H1 (cell line): ENCODE results near the gene DHX38. TPM values are rescaled to one million over a fixed set of nuclear protein-coding genes. Genes with fewer than 3 reads are reported as not detected.

Experiments
- CTCF ChIA-PET: fragments of 300-600 bp; sonication (Branson Sonifier 250); formaldehyde crosslinking; loops from one replicate; lab custom pipeline; 2021; ENCODE audit not compliant: partially characterized antibody; lab: Charles Lee
- POLR2A ChIA-PET: fragments of 300-600 bp; sonication (Branson Sonifier 250); formaldehyde crosslinking; loops from one replicate; lab custom pipeline; 2021; ENCODE audit warnings: inconsistent platforms; ENCODE audit not compliant: partially characterized antibody; lab: Charles Lee
- DNase-seq, 2 experiments: peaks; one replicate each; pipeline versions ENCODE4 v3.0.0 to v3.0.0-alpha.2; 2010 to 2022; ENCODE audit warnings: low spot score in 2 of 2, low read depth in 1 of 2, mixed read lengths in 1 of 2
- FAIRE-seq: peaks from 2 replicates; lab custom pipeline; 2011; peaks lifted over from hg19 to GRCh38; lab: Jason Lieb, UNC
- H2AFZ ChIP-seq: 2 replicates; pipeline ENCODE4 v1.8.1; 2012; ENCODE audit warnings: low read length, inconsistent platforms
- H2AK5ac ChIP-seq: 2 replicates; pipeline ENCODE4 v1.6.1; 2013; ENCODE audit warnings: low read depth, low read length
- H2BK120ac ChIP-seq: replicated peaks from 2 replicates; pipeline ENCODE3; 2013; ENCODE audit warnings: low read depth, low read length, inconsistent platforms
- H2BK12ac ChIP-seq: 2 replicates; pipeline ENCODE4 v1.6.1; 2013; ENCODE audit warnings: low read depth, low read length
- H2BK15ac ChIP-seq: 2 replicates; pipeline ENCODE4 v1.6.1; 2013; ENCODE audit warnings: low read length
- H2BK20ac ChIP-seq: 2 replicates; pipeline ENCODE4 v1.6.1; 2013; ENCODE audit warnings: low read length
- H2BK5ac ChIP-seq: 2 replicates; pipeline ENCODE4 v1.6.1; 2013; ENCODE audit warnings: low read depth, low read length
- H3K14ac ChIP-seq: 2 replicates; pipeline ENCODE4 v1.6.1; 2013; ENCODE audit warnings: inconsistent platforms; ENCODE audit not compliant: insufficient read length
- H3K18ac ChIP-seq: 2 replicates; pipeline ENCODE4 v1.6.1; 2013; ENCODE audit warnings: low read length; ENCODE audit errors: extremely low read depth
- H3K23ac ChIP-seq: 2 replicates; pipeline ENCODE4 v1.6.1; 2013; ENCODE audit warnings: inconsistent platforms; ENCODE audit not compliant: insufficient read length
- H3K23me2 ChIP-seq: 2 replicates; pipeline ENCODE4 v1.6.1; 2013; ENCODE audit warnings: low read depth, low read length
- H3K27ac ChIP-seq: 2 replicates; pipeline ENCODE4 v1.6.1; 2011; ENCODE audit warnings: low read depth, low read length, inconsistent platforms
- H3K27me3 ChIP-seq, 4 experiments: replicated peaks in 1 of 4; 1 replicate in 1 of 4; 2 replicates in 3 of 4; pipeline versions ENCODE4 v1.6.1 to v1.8.1; 2011 to 2013; ENCODE audit warnings: low read length in 3 of 4, mild to moderate bottlenecking in 3 of 4, inconsistent platforms in 2 of 4, mixed read lengths in 2 of 4, moderate library complexity in 1 of 4; ENCODE audit not compliant: control insufficient read depth in 3 of 4, insufficient read depth in 3 of 4; ENCODE audit errors: extremely low read depth in 1 of 4
- H3K36me3 ChIP-seq, 4 experiments: 2 replicates each; pipeline versions ENCODE4 v1.6.1 to v1.8.1; 2011 to 2013; ENCODE audit warnings: mild to moderate bottlenecking in 4 of 4, low read length in 3 of 4, moderate library complexity in 2 of 4, control low read depth in 1 of 4, inconsistent platforms in 1 of 4; ENCODE audit not compliant: insufficient read depth in 4 of 4, control insufficient read depth in 2 of 4
- H3K4ac ChIP-seq: replicated peaks from 2 replicates; pipeline ENCODE3; 2013; ENCODE audit warnings: low read length, low read depth, mixed read lengths, inconsistent platforms; ENCODE audit not compliant: insufficient read length
- H3K4me1 ChIP-seq, 4 experiments: replicated peaks in 1 of 4; 1 replicate in 1 of 4; 2 replicates in 3 of 4; pipeline versions ENCODE4 v1.6.1 to v1.8.1; 2011 to 2013; ENCODE audit warnings: low read length in 3 of 4, inconsistent platforms in 2 of 4, mixed read lengths in 1 of 4; ENCODE audit not compliant: insufficient read depth in 4 of 4, control insufficient read depth in 3 of 4
- H3K4me2 ChIP-seq, 2 experiments: 2 replicates each; pipeline versions ENCODE4 v1.6.1 to v1.8.1; 2011 to 2013; ENCODE audit warnings: low read depth in 2 of 2, low read length in 2 of 2, control low read depth in 1 of 2, inconsistent platforms in 1 of 2, mild to moderate bottlenecking in 1 of 2; ENCODE audit not compliant: insufficient read depth in 1 of 2
- H3K4me3 ChIP-seq, 4 experiments: fragments of 200-600, 300-600 bp in 1 of 4; sonication (generic), shearing (Covaris generic), sonication (Bioruptor Twin) in 1 of 4; 2 replicates each; pipeline versions ENCODE4 v1.5.1 to v1.8.1; 2011 to 2016; ENCODE audit warnings: low read length in 4 of 4, low read depth in 3 of 4, control low read depth in 2 of 4, inconsistent platforms in 2 of 4, mild to moderate bottlenecking in 2 of 4, mixed read lengths in 1 of 4, moderate library complexity in 1 of 4; ENCODE audit not compliant: insufficient read depth in 2 of 4; ENCODE audit errors: extremely low read depth in 1 of 4
- H3K56ac ChIP-seq: replicated peaks from 2 replicates; pipeline ENCODE3; 2013; ENCODE audit warnings: low read depth, mild to moderate bottlenecking, mixed read lengths, low read length, inconsistent platforms; ENCODE audit not compliant: insufficient read length
- H3K79me1 ChIP-seq: 2 replicates; pipeline ENCODE4 v1.6.1; 2013; ENCODE audit warnings: low read depth, low read length, control low read depth
- H3K79me2 ChIP-seq, 2 experiments: 2 replicates each; pipeline versions ENCODE4 v1.6.1 to v1.8.1; 2012 to 2013; ENCODE audit warnings: low read length in 2 of 2, mild to moderate bottlenecking in 2 of 2, inconsistent platforms in 1 of 2; ENCODE audit not compliant: insufficient read depth in 2 of 2, control insufficient read depth in 1 of 2
- H3K9ac ChIP-seq, 4 experiments: replicated peaks in 1 of 4; 1 replicate in 1 of 4; 2 replicates in 3 of 4; pipeline versions ENCODE4 v1.6.1 to v1.8.1; 2011 to 2013; ENCODE audit warnings: low read depth in 3 of 4, low read length in 3 of 4, control low read depth in 2 of 4, mild to moderate bottlenecking in 2 of 4, moderate library complexity in 2 of 4, inconsistent platforms in 1 of 4; ENCODE audit errors: extremely low read depth in 1 of 4
- H3K9me3 ChIP-seq, 2 experiments: 2 replicates each; pipeline versions ENCODE4 v1.6.1 to v1.8.1; 2012 to 2013; ENCODE audit warnings: mild to moderate bottlenecking in 2 of 2, moderate library complexity in 2 of 2, control low read depth in 1 of 2, inconsistent platforms in 1 of 2, low read depth in 1 of 2, low read length in 1 of 2, mixed read lengths in 1 of 2; ENCODE audit not compliant: insufficient read depth in 2 of 2
- H4K20me1 ChIP-seq, 2 experiments: replicated peaks in 1 of 2; 2 replicates each; pipeline versions ENCODE3 to v1.8.1; 2011 to 2013; ENCODE audit warnings: inconsistent platforms in 2 of 2, low read length in 2 of 2, mild to moderate bottlenecking in 1 of 2; ENCODE audit not compliant: insufficient read depth in 2 of 2, control insufficient read depth in 1 of 2
- H4K5ac ChIP-seq: 2 replicates; pipeline ENCODE4 v1.6.1; 2013; ENCODE audit warnings: low read length, low read depth, mixed read lengths, inconsistent platforms; ENCODE audit not compliant: insufficient read length
- H4K8ac ChIP-seq: 2 replicates; pipeline ENCODE4 v1.8.0; 2013; ENCODE audit warnings: mild to moderate bottlenecking, moderate library complexity, low read length, inconsistent platforms; ENCODE audit not compliant: insufficient read depth; ENCODE audit errors: extremely low read depth
- H4K91ac ChIP-seq: replicated peaks from 2 replicates; pipeline ENCODE3; 2013; ENCODE audit warnings: low read length, mixed read lengths, inconsistent platforms; ENCODE audit not compliant: insufficient read length
- CEBPB ChIP-seq: IDR thresholded peaks from 2 replicates; pipeline ENCODE4 v1.6.1; 2012; ENCODE audit warnings: low read depth, low read length
- CREB1 ChIP-seq: IDR thresholded peaks from 2 replicates; pipeline ENCODE4 v1.6.1; 2012; ENCODE audit warnings: inconsistent platforms
- GABPA ChIP-seq: IDR thresholded peaks from 2 replicates; pipeline ENCODE4 v1.6.1; 2011; ENCODE audit warnings: mild to moderate bottlenecking, low read length, moderate library complexity, borderline replicate concordance; ENCODE audit not compliant: insufficient read depth
- GTF2F1 ChIP-seq: IDR thresholded peaks from 2 replicates; pipeline ENCODE4 v1.6.1; 2012; ENCODE audit warnings: low read depth, low read length, improper control_type of control experiment, borderline replicate concordance
- JUND ChIP-seq: IDR thresholded peaks from 2 replicates; pipeline ENCODE4 v1.6.1; 2011; ENCODE audit warnings: mild to moderate bottlenecking, improper control_type of control experiment, low read length
- KDM1A ChIP-seq: fragments of 200-600, 300-600 bp; sonication (generic); IDR thresholded peaks from 2 replicates; pipeline ENCODE4 v1.7.1; 2016; ENCODE audit warnings: mild to moderate bottlenecking, low read length, borderline replicate concordance
- RAD21 ChIP-seq, 2 experiments: IDR thresholded peaks in 1 of 2; conservative IDR thresholded peaks in 1 of 2; 2 replicates each; pipeline ENCODE4 v1.6.1; 2011; ENCODE audit warnings: low read depth in 2 of 2, low read length in 2 of 2, improper control_type of control experiment in 1 of 2, inconsistent platforms in 1 of 2, mild to moderate bottlenecking in 1 of 2, moderate library complexity in 1 of 2
- RFX5 ChIP-seq: IDR thresholded peaks from 2 replicates; pipeline ENCODE4 v1.6.1; 2011; ENCODE audit warnings: low read depth, low read length, improper control_type of control experiment, borderline replicate concordance
- SIN3A ChIP-seq, 2 experiments: IDR thresholded peaks in 1 of 2; conservative IDR thresholded peaks in 1 of 2; 2 replicates each; pipeline ENCODE4 v1.6.1; 2011 to 2012; ENCODE audit warnings: low read length in 2 of 2, improper control_type of control experiment in 1 of 2, low read depth in 1 of 2, mild to moderate bottlenecking in 1 of 2
- ZNF274 ChIP-seq: IDR thresholded peaks from 2 replicates; pipeline ENCODE4 v1.7.0; 2012; ENCODE audit warnings: low read length, borderline replicate concordance; ENCODE audit errors: extremely low read depth
- WGBS, 2 experiments: shearing (Covaris generic) in 1 of 2; methylation state at CpG; one replicate each; pipeline versions ENCODE4 v1.1.6 to v1.1.7; 2013 to 2015; ENCODE audit warnings: low lambda C conversion rate in 2 of 2, mixed read lengths in 2 of 2, inconsistent platforms in 1 of 2, low coverage in 1 of 2, missing lambda C conversion rate in 1 of 2; ENCODE audit not compliant: insufficient replicate concordance in 2 of 2, insufficient coverage in 1 of 2, insufficient read length in 1 of 2; ENCODE audit errors: extremely low coverage in 1 of 2, missing lambda C conversion rate in 1 of 2; 5-methylcytosine and 5-hydroxymethylcytosine counted together
- polyA plus RNA-seq, 7 experiments: library from polyadenylated mRNA; depleted of rRNA in 3 of 7; stranded (reverse) in 5 of 7; unstranded in 2 of 7; fragments of >200 nt in 5 of 7; fragments of 200-250 nt in 2 of 7; gene quantifications; 1 replicate in 5 of 7; 2 replicates in 1 of 7; 4 replicates in 1 of 7; pipeline versions ENCODE4 v1.2.1 to v1.2.3, GENCODE V29; 2011 to 2013; ENCODE audit warnings: missing spikeins in 2 of 7, mixed read lengths in 2 of 7
- total RNA-seq: library from RNA; stranded (reverse); fragmentation: NEBNext Ultra II Directional; extraction: Animal tissue kit (Norgen Biotek cat#: 25700); gene quantifications from 2 replicates; pipeline ENCODE4 v1.2.1, GENCODE V29; 2021
- TF ChIP-seq, protein P1 (sequence below), 3 experiments: IDR thresholded peaks; 1 replicate in 2 of 3; 2 replicates in 1 of 3; pipeline versions ENCODE4 v1.5.1 to v1.6.1; 2011; ENCODE audit warnings: low read length in 3 of 3, mild to moderate bottlenecking in 3 of 3, inconsistent platforms in 2 of 3, low read depth in 1 of 3, moderate library complexity in 1 of 3; ENCODE audit not compliant: insufficient read depth in 1 of 3; ENCODE audit errors: control extremely low read depth in 1 of 3

The DHX38 gene
- total and polyA plus RNA-seq, 2 of the 8 experiments (the other 6 are each of a cell fraction or from before 2014, with no cell fraction given), result 27.3 to 53.5 TPM

DNA sequence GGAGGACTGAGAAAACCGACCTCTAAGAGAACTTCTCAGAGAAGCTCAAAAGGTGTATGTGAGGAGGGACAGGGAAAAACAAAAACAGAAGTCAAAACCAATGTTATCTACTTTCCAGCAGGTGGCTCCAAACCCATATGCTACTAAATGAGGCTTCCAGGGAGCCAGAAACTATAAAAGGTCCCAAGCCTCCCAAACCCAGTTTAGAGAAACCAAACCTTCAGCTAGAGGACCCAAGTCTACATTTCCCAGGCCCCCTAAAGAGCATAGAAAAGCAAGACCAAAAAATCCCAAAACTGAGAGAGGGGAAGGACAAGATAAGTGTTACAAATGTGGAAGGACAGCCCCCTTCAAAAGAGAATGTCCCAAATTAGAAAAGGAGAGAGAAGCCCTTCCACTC, 26.9 kb upstream of the DHX38 start:
- Histone ChIP-seq H3K9ac (no peak overlapping the region), H2BK5ac (no peak overlapping the region), H4K8ac (no peak overlapping the region), H3K4ac (no peak overlapping the region), H4K5ac (no peak overlapping the region), H3K4me2 (no peak overlapping the region), H2BK15ac (no peak overlapping the region), H4K20me1 (no peaks in the 10 kb centered on the region), H3K23me2 (no peaks in the 10 kb centered on the region), H2AFZ (no peak overlapping the region), H3K14ac (no peak overlapping the region), H3K27ac (no peak overlapping the region), H2BK20ac (no peak overlapping the region), H3K27me3 (no peaks in the 10 kb centered on the region), H2BK120ac (no peak overlapping the region), H3K79me2 (no peaks in the 10 kb centered on the region), H3K4me1 (no peaks in the 10 kb centered on the region), H2AK5ac (no peak overlapping the region), H3K23ac (no peak overlapping the region), H3K79me1 (no peaks in the 10 kb centered on the region), H3K4me3 (no peak overlapping the region), H2BK12ac (no peak overlapping the region), H3K56ac (no peak overlapping the region), H4K91ac (no peak overlapping the region), H3K9me3 (no peaks in the 10 kb centered on the region), H3K36me3 (no peaks in the 10 kb centered on the region), H3K18ac (no peak overlapping the region)
- FAIRE-seq (no peak), DNase-seq (no peak)
- 12% methylated on average over 1 of the region's 1 CpG; no CpG with 5 or more reads in 1 of the 2 experiments for WGBS, 2 experiments
- CTCF ChIA-PET, result interaction anchor here (0.6 to 3.8 kb wide), 17 partner anchors 12 to 379 kb away, joined by 3 to 108 read pairs (median 4); partner anchors contain the start of genes DHX38, HP and TXNL4B
- POLR2A ChIA-PET, result interaction anchor here (0.7 to 0.9 kb wide), 3 partner anchors 11 to 30 kb away, joined by 3 to 4 read pairs (median 3); no protein-coding TSS in a partner anchor
- TF ChIP-seq KDM1A (no peak), RAD21 (IDR thresholded peaks at IDR 0.05 in 1 of 2, conservative IDR thresholded peaks at IDR 0.05 in 1 of 2; ENCODE audit: low read depth in 2 of 2, low read length in 2 of 2) (peak; percentile 76 to 84), CEBPB (no peak), CREB1 (no peak), GABPA (no peak), GTF2F1 (no peak), RFX5 (no peak), SIN3A (conservative IDR thresholded peaks at IDR 0.05 in 1 of 2, IDR thresholded peaks at IDR 0.05 in 1 of 2; ENCODE audit: low read depth in 1 of 2, low read length in 2 of 2) (no peak), JUND (no peak), ZNF274 (no peak)
- TF ChIP-seq, protein P1, sequence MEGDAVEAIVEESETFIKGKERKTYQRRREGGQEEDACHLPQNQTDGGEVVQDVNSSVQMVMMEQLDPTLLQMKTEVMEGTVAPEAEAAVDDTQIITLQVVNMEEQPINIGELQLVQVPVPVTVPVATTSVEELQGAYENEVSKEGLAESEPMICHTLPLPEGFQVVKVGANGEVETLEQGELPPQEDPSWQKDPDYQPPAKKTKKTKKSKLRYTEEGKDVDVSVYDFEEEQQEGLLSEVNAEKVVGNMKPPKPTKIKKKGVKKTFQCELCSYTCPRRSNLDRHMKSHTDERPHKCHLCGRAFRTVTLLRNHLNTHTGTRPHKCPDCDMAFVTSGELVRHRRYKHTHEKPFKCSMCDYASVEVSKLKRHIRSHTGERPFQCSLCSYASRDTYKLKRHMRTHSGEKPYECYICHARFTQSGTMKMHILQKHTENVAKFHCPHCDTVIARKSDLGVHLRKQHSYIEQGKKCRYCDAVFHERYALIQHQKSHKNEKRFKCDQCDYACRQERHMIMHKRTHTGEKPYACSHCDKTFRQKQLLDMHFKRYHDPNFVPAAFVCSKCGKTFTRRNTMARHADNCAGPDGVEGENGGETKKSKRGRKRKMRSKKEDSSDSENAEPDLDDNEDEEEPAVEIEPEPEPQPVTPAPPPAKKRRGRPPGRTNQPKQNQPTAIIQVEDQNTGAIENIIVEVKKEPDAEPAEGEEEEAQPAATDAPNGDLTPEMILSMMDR (IDR thresholded peaks at IDR 0.05; ENCODE audit: control extremely low read depth in 1 of 3, insufficient read depth in 1 of 3, low read depth in 1 of 3, low read length in 3 of 3), result peak in 2 of 3 experiments; percentile 61 to 73; a peak in 3 of 4 replicates
